GM11168 (cell line): Measurements from ENCODE around the gene ATP6V1B1.
"Not testable (repeated sequence)": the region's sequence is repeated elsewhere in the genome, so short reads cannot be mapped to it uniquely, and the experiment has no call there.

Source experiments
- in situ Hi-C: fragments of 300-500 bp; cut with MboI; formaldehyde crosslinking; loops from one replicate; pipeline ENCODE4 v1.12.0; 2022; ENCODE audit warnings: low sequenced_read_pairs; ENCODE audit not compliant: unreplicated experiment

Gene ATP6V1B1

GRCh38 chr2:70985283-70985688, 49.6 kb downstream of the ATP6V1B1 start:
- in situ Hi-C loops = no loop called here

- in situ Hi-C loops = no loop called here
Observed at GRCh38 chr2:70985956-70986355, 50.3 kb downstream of the ATP6V1B1 start.

- in situ Hi-C loops = no loop called here
Observed at GRCh38 chr2:70986499-70987189, 50.9 kb downstream of the ATP6V1B1 start.

- in situ Hi-C loops = no loop called here
Observed at GRCh38 chr2:70987386-70987785, 51.7 kb downstream of the ATP6V1B1 start.

- in situ Hi-C loops = no loop called here
Observed at GRCh38 chr2:70988151-70988550, 52.5 kb downstream of the ATP6V1B1 start.

- in situ Hi-C loops = no loop called here
Observed at GRCh38 chr2:70988726-70989648, 53.3 kb downstream of the ATP6V1B1 start.

- in situ Hi-C loops = no loop called here
Observed at GRCh38 chr2:70990216-70990615, 54.5 kb downstream of the ATP6V1B1 start.

- in situ Hi-C loops = no loop called here
Observed at GRCh38 chr2:70991142-70991541, 55.4 kb downstream of the ATP6V1B1 start.

- in situ Hi-C loops = no loop called here
Observed at GRCh38 chr2:70991742-70992141, 56.0 kb downstream of the ATP6V1B1 start.

- in situ Hi-C loops = no loop called here
Observed at GRCh38 chr2:70992945-70993853, 57.5 kb downstream of the ATP6V1B1 start.

- in situ Hi-C loops = no loop called here
Observed at GRCh38 chr2:70994009-70994698, 58.5 kb downstream of the ATP6V1B1 start.

- in situ Hi-C loops = no loop called here
Observed at GRCh38 chr2:70994699-70995425, 59.2 kb downstream of the ATP6V1B1 start, which contains the start of gene TEX261. Gene TEX261, minus strand, starts transcription at chr2:70994873. Its CDS starts 116 bp downstream, at chr2:70994757.

GRCh38 chr2:70995426-70995729, 59.7 kb downstream of the ATP6V1B1 start:
- in situ Hi-C loops = no loop called here

- in situ Hi-C loops = not testable (repeated sequence)
Observed at GRCh38 chr2:70998885-70999284, 63.2 kb downstream of the ATP6V1B1 start.

GRCh38 chr2:70999362-70999761, 63.7 kb downstream of the ATP6V1B1 start:
- in situ Hi-C loops = no loop called here

- in situ Hi-C loops = not testable (repeated sequence)
Observed at GRCh38 chr2:70999931-71000330, 64.2 kb downstream of the ATP6V1B1 start.

- in situ Hi-C loops = no loop called here
Observed at GRCh38 chr2:71000780-71001591, 65.3 kb downstream of the ATP6V1B1 start.

- in situ Hi-C loops = no loop called here
Observed at GRCh38 chr2:71001592-71001927, 65.9 kb downstream of the ATP6V1B1 start.
